HepG2 (cell line): ENCODE results near the gene DENND4B. TPM values are rescaled to one million over a fixed set of nuclear protein-coding genes. Genes with fewer than 3 reads are reported as not detected.

ENCODE experiments used
- ARHGAP35 ChIP-seq: sonication (generic); formaldehyde crosslinking; IDR thresholded peaks from 2 replicates; pipeline ENCODE4 v1.9.0; 2022; ENCODE audit warnings: mild to moderate bottlenecking, inconsistent platforms, moderate library complexity, missing genetic modification reagents, borderline replicate concordance
- HDAC2 ChIP-seq: sonication (generic); formaldehyde crosslinking; IDR thresholded peaks from 2 replicates; pipeline ENCODE4 v1.4.0; 2020; ENCODE audit warnings: missing genetic modification reagents
- HNF4A ChIP-seq: sonication (generic); formaldehyde crosslinking; IDR thresholded peaks from 2 replicates; pipeline ENCODE4 v1.4.0; 2020; ENCODE audit warnings: missing genetic modification reagents
- HNRNPUL1 ChIP-seq: fragments of 200-400 bp; formaldehyde crosslinking; IDR thresholded peaks from 2 replicates; pipeline ENCODE4 v1.6.1; 2017; ENCODE audit warnings: low read depth, mild to moderate bottlenecking, low read length, moderate library complexity
- KLF9 ChIP-seq: IDR thresholded peaks from 2 replicates; pipeline ENCODE4 v1.6.1; 2016; ENCODE audit warnings: low read depth
- LCORL ChIP-seq, 2 experiments: fragments of 450-650 bp in 1 of 2; sonication (generic) in 1 of 2; formaldehyde crosslinking in 1 of 2; IDR thresholded peaks; 2 replicates each; pipeline versions ENCODE4 v1.5.0 to v1.6.1; 2017 to 2020; ENCODE audit warnings: antibody characterized with exemption in 1 of 2, missing genetic modification reagents in 1 of 2
- NRL ChIP-seq: sonication (generic); formaldehyde crosslinking; IDR thresholded peaks from 2 replicates; pipeline ENCODE4 v1.5.0; 2020; ENCODE audit warnings: missing genetic modification reagents, mild to moderate bottlenecking, moderate library complexity, borderline replicate concordance
- RAD21 ChIP-seq: fragments of 450-650 bp; formaldehyde crosslinking; IDR thresholded peaks from 2 replicates; pipeline ENCODE4 v1.5.0; 2020; ENCODE audit warnings: mild to moderate bottlenecking
- SCMH1 ChIP-seq: sonication (generic); formaldehyde crosslinking; IDR thresholded peaks from 2 replicates; pipeline ENCODE4 v1.9.0; 2021; ENCODE audit warnings: missing genetic modification reagents, mild to moderate bottlenecking, borderline replicate concordance
- ZFP90 ChIP-seq: sonication (generic); formaldehyde crosslinking; IDR thresholded peaks from 2 replicates; pipeline ENCODE4 v1.8.0; 2022; ENCODE audit warnings: missing genetic modification reagents, mild to moderate bottlenecking, inconsistent platforms, borderline replicate concordance
- ZMYM4 ChIP-seq: sonication (generic); formaldehyde crosslinking; IDR thresholded peaks from 2 replicates; pipeline ENCODE4 v1.8.1; 2023; ENCODE audit warnings: mild to moderate bottlenecking, missing genetic modification reagents
- ZNF235 ChIP-seq: sonication (generic); formaldehyde crosslinking; IDR thresholded peaks from 2 replicates; pipeline ENCODE4 v1.8.1; 2023; ENCODE audit warnings: mild to moderate bottlenecking, missing genetic modification reagents, borderline replicate concordance
- ZNF329 ChIP-seq: sonication (generic); formaldehyde crosslinking; IDR thresholded peaks from 2 replicates; pipeline ENCODE4 v1.9.0; 2021; ENCODE audit warnings: low read depth, mild to moderate bottlenecking, missing genetic modification reagents
- ZNF335 ChIP-seq: sonication (generic); formaldehyde crosslinking; IDR thresholded peaks from 2 replicates; pipeline ENCODE4 v1.4.0; 2020; ENCODE audit warnings: missing genetic modification reagents
- ZNF34 ChIP-seq: sonication (generic); formaldehyde crosslinking; IDR thresholded peaks from 2 replicates; pipeline ENCODE4 v1.4.0; 2020; ENCODE audit warnings: mild to moderate bottlenecking, missing genetic modification reagents, borderline replicate concordance
- ZNF44 ChIP-seq: sonication (generic); formaldehyde crosslinking; IDR thresholded peaks from 2 replicates; pipeline ENCODE4 v1.5.1; 2020; ENCODE audit warnings: mild to moderate bottlenecking, missing genetic modification reagents
- ZNF460 ChIP-seq: sonication (generic); formaldehyde crosslinking; IDR thresholded peaks from 2 replicates; pipeline ENCODE4 v1.5.1; 2020; ENCODE audit warnings: missing genetic modification reagents, mild to moderate bottlenecking, borderline replicate concordance
- ZNF572 ChIP-seq: sonication (generic); formaldehyde crosslinking; IDR thresholded peaks from 2 replicates; pipeline ENCODE4 v1.5.1; 2020; ENCODE audit warnings: mild to moderate bottlenecking, missing genetic modification reagents
- ZNF761 ChIP-seq: sonication (generic); formaldehyde crosslinking; conservative IDR thresholded peaks from 2 replicates; pipeline ENCODE4 v1.4.0; 2020; ENCODE audit warnings: mild to moderate bottlenecking, missing genetic modification reagents
- ZNF766 ChIP-seq: sonication (generic); formaldehyde crosslinking; IDR thresholded peaks from 2 replicates; pipeline ENCODE4 v1.5.0; 2020; ENCODE audit warnings: missing genetic modification reagents, borderline replicate concordance
- polyA plus RNA-seq, 8 experiments: library from polyadenylated mRNA; depleted of rRNA in 3 of 8; stranded (reverse) in 7 of 8; unstranded in 1 of 8; fragments of >200 nt; fragmentation: Illumina TruSeq in 4 of 8; extraction: Trizol in 4 of 8; gene quantifications; 2 replicates each; pipeline versions ENCODE4 v1.2.1 to v1.2.3, GENCODE V29; 2011 to 2016; ENCODE audit warnings: low read depth in 4 of 8, missing spikeins in 1 of 8, mixed read lengths in 1 of 8; ENCODE audit not compliant: insufficient read depth in 1 of 8
- total RNA-seq, 5 experiments: library from RNA; depleted of rRNA; stranded (reverse); fragments of >200 nt; fragmentation: Illumina TruSeq; extraction: Trizol; gene quantifications; 2 replicates each; pipeline ENCODE4 v1.2.3, GENCODE V29; 2016; ENCODE audit warnings: low read depth in 1 of 5
- TF ChIP-seq, protein P1 (sequence below): sonication (generic); formaldehyde crosslinking; IDR thresholded peaks from 2 replicates; pipeline ENCODE4 v1.4.0; 2020; ENCODE audit warnings: mild to moderate bottlenecking, missing genetic modification reagents
- TF ChIP-seq, protein P2 (sequence below): sonication (generic); formaldehyde crosslinking; IDR thresholded peaks from 2 replicates; pipeline ENCODE4 v1.5.1; 2020; ENCODE audit warnings: missing genetic modification reagents, mild to moderate bottlenecking, borderline replicate concordance
- TF ChIP-seq, protein P3 (sequence below): IDR thresholded peaks from 2 replicates; pipeline ENCODE4 v1.6.1; 2012; ENCODE audit warnings: low read length, improper control_type of control experiment

DENND4B gene
- total and polyA plus RNA-seq, 2 of the 13 experiments (the other 11 are each of a cell fraction or from before 2014, with no cell fraction given): 15.1 to 20.3 TPM

- TF ChIP-seq ZNF235 (CRISPR knock-in tag): peak; percentile 94; the same call in 1 of the 2 replicates
- TF ChIP-seq ZNF44 (CRISPR knock-in tag): peak; percentile 84; the same call in 1 of the 2 replicates
- TF ChIP-seq, protein P1, sequence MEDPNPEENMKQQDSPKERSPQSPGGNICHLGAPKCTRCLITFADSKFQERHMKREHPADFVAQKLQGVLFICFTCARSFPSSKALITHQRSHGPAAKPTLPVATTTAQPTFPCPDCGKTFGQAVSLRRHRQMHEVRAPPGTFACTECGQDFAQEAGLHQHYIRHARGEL (CRISPR knock-in tag): peak; percentile 64; the same call in 1 of the 2 replicates
- TF ChIP-seq ZNF761 (CRISPR knock-in tag): no peak
- peak; percentile 19 for TF ChIP-seq ZFP90
- 0 out of 2 replicates have a peak, but pooled peaks have one; percentile 21 for TF ChIP-seq KLF9 (CRISPR knock-in tag)
- TF ChIP-seq ZNF572 (CRISPR knock-in tag): no peak
- no peak for TF ChIP-seq ZNF460 (CRISPR knock-in tag)
- TF ChIP-seq ZNF34: no peak
- TF ChIP-seq, protein P2, sequence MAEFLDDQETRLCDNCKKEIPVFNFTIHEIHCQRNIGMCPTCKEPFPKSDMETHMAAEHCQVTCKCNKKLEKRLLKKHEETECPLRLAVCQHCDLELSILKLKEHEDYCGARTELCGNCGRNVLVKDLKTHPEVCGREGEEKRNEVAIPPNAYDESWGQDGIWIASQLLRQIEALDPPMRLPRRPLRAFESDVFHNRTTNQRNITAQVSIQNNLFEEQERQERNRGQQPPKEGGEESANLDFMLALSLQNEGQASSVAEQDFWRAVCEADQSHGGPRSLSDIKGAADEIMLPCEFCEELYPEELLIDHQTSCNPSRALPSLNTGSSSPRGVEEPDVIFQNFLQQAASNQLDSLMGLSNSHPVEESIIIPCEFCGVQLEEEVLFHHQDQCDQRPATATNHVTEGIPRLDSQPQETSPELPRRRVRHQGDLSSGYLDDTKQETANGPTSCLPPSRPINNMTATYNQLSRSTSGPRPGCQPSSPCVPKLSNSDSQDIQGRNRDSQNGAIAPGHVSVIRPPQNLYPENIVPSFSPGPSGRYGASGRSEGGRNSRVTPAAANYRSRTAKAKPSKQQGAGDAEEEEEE (CRISPR knock-in tag): no peak
- TF ChIP-seq, protein P3, sequence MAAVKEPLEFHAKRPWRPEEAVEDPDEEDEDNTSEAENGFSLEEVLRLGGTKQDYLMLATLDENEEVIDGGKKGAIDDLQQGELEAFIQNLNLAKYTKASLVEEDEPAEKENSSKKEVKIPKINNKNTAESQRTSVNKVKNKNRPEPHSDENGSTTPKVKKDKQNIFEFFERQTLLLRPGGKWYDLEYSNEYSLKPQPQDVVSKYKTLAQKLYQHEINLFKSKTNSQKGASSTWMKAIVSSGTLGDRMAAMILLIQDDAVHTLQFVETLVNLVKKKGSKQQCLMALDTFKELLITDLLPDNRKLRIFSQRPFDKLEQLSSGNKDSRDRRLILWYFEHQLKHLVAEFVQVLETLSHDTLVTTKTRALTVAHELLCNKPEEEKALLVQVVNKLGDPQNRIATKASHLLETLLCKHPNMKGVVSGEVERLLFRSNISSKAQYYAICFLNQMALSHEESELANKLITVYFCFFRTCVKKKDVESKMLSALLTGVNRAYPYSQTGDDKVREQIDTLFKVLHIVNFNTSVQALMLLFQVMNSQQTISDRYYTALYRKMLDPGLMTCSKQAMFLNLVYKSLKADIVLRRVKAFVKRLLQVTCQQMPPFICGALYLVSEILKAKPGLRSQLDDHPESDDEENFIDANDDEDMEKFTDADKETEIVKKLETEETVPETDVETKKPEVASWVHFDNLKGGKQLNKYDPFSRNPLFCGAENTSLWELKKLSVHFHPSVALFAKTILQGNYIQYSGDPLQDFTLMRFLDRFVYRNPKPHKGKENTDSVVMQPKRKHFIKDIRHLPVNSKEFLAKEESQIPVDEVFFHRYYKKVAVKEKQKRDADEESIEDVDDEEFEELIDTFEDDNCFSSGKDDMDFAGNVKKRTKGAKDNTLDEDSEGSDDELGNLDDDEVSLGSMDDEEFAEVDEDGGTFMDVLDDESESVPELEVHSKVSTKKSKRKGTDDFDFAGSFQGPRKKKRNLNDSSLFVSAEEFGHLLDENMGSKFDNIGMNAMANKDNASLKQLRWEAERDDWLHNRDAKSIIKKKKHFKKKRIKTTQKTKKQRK: no peak
- 0 out of 2 replicates have a peak, but pooled peaks have one; percentile 52 for TF ChIP-seq ZNF766
- TF ChIP-seq ARHGAP35 (CRISPR knock-in tag): peak; percentile 79
- peak; percentile 10; the same call in 1 of the 2 replicates for TF ChIP-seq HNF4A (CRISPR knock-in tag)
- TF ChIP-seq ZMYM4 (CRISPR knock-in tag): peak; percentile 60
- 0 out of 2 replicates have a peak, but pooled peaks have one; percentile 30 for TF ChIP-seq RAD21 (CRISPR knock-in tag)
- peak; percentile 77 for TF ChIP-seq HDAC2
- no peak for TF ChIP-seq ZNF329
- TF ChIP-seq NRL (CRISPR knock-in tag): peak; percentile 75; the same call in 1 of the 2 replicates
- TF ChIP-seq SCMH1: no peak
- TF ChIP-seq ZNF335 (CRISPR knock-in tag): peak; percentile 67; the same call in 1 of the 2 replicates
- no peak for TF ChIP-seq HNRNPUL1
- TF ChIP-seq LCORL (IDR thresholded peaks at IDR 0.05): no peak
- TF ChIP-seq LCORL (CRISPR knock-in tag; IDR thresholded peaks at IDR 0.05): no peak
These were observed 31.0 kb upstream of the DENND4B start, which contains the start of gene JTB (continued) for GRCh38 chr1:153977250-153978240.
